Activated CD8-positive, alpha-beta memory T cell treated with anti-CD3 and anti-CD28 coated beads, Interleukin-2, amount 50 U/mL, for 24 hours (primary cell): ENCODE data around the gene MACROH2A1.

ENCODE experiments used
- DNase-seq: peaks from one replicate; pipeline ENCODE4 v3.0.0-alpha.2; 2020; ENCODE audit errors: extremely low read depth

Gene MACROH2A1

DNA sequence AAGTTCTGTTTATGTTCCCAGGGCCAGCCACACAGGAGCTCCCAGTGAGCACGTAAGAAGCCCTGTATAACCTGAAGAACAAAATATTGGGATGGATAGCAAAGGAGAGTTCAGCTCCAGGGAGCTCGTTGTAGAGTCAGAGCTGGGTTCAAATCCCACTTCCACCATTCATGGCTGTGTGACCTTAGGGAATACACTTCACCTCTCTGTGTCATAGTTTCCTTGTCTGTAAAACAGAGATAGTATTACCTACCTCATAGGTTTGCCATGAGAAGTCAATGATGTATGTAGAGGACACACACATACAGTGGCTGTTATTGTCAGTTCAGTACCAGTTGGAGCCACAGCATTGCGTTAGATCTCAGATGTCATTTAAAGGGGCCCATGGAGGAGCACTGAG lies 67.4 kb downstream of the MACROH2A1 start:
- DNase-seq = no peak

DNA sequence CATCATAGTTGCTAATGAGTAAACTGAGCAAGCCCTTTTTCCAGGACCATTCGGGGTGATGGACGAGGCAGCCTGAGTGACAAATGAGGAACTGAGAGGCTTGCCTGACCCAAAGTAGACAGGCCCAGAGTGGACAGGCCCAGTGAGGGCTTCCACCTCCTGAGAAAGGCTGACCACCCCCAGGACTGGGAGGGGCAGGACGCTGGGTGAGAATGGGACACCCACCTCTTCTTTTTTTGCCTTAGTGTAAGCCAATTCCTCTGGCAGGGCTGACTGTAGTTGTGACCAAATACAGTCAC lies 68.3 kb downstream of the MACROH2A1 start:
- DNase-seq = no peak

DNA sequence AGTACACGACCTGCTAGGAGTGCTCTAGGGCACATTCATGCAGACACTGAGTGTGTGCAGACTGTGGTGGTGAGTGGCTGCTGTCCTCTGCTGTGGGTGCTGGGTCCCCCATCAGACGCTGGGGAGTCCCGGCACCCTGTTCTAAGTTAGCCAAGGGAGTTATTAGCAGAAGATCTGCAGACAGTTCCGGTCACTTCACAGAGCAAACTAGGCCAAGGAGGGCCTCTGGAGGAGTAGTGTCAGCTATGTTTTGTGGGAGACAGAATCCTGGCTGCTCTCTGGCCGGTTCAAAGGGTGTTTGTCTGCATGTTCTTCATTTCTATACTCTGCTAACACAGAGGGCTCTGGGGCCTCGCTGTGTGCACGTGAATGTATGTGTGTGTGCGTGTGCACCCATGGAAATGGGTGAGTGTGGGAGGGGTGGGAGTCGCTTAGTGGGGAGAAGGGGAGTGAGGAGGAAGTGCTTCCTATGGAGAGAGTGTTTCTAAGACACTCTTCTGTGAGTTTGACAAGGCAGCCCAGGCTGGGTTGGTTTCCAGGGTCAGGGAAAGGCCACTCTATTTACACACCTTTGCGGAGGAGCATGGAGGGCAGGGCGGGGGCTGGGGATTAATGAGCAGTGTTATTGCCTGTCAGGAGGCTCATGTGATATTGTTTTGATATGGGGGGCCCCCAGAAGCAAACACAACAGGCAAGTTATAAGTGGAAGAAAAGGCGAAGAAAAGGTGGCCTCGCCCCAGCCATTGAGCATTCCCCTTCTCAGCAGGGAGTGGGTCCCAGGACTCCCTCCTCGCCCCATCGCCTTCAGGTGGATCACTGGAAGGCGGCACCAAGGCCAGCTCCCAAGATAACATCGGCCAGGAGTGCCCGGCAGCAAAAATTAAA lies 68.9 kb downstream of the MACROH2A1 start:
- DNase-seq = no peak

DNA sequence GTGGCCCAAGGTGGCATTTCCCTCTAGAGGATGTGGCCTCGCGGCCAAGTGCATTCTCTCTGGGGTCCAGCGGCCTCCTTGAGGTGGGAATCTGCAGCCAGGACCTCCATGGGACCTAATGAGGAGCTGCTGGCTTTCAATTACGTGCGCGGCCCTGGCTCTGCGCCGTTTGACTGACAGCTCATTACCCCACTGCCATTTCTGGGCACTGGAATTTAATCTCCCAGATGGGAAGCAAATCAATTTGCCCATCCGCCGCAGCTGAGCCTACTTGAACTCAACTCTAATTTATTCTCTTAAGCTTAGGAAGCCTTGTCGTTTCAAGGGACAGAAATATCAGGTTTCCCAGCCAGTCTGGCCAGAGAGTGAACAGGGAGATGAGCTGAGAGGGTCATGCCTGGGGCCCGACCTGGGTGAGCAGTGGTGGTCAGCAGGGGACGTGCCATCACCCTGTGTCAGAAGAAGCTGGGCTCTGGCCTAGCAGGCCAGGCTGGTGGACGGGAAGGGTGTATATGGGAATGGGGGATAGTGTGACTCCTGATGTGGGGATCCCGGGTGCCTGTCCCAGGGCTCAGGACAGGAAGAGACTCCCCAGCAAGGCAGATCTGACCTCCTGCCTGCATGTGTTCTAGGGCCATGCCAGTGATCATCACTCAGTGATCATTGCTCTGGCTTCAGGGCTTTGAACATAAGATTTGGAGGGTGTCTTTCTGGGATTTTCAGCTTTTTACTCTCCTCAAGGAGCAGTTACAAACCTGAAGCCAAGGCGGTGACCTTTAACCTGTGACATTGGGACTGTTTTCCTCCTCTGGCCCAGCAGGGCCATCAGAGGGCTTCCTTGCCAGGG lies 69.7 kb downstream of the MACROH2A1 start:
- no peak for DNase-seq

DNA sequence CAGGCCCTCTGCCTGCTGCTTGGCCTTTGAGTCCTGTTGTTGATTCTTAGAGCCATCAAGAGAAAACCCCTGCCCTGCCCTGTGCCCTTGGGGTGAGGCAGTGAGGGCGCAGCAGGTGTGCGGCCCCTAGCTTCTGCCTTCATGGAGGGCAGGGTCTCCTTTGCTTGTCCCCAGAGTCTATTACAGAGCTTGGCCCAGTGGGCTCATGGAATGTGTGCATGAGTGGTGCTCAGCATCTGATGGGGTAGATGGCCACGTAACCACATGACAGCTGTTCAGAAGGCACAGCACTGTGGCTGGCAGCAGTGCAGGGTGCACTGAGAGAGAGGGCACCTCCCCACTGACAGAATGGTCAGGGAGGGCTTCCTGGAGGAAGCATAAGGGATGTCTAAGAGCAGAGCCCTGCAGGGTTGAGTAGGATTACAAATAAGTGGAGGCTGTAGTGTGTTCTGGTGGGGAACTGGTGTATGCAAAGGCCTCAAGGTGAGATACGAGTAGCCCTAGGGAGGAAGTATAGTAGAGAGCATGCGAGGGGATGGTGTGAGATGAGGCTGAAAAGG lies 70.8 kb downstream of the MACROH2A1 start:
- DNase-seq = no peak

DNA sequence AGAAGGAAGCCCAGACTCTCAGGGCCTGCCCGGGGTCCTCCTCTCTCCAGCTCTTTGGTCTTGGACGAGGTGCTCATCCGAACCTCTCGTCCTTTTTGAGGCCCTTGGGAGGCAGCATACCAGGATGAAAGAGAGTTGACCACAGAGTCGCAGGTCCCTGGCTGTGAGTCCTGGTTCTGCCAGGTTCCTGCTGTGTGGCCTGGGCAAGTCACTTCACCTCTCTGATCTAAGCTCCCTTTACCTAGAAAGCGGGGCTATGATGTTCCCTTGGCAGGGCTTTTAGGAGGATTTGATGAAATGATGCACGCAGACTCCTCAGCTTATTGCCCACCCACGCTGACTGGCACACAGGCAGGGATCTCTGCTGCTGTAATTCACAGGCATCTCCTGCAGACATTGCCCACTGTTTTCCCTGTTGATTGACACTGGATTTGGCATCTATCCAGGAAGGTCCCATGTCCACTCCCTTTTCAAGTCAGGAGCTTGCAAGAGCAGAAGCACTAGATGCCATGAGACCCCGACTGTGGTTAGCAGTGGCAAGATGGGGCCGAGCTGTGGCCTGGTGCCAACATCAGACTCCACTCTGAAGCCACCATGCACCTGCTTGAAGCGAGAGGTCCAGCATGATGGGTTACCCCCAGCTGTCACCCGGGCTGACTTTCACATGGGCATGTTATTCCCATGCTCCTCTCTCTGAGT lies 71.5 kb downstream of the MACROH2A1 start:
- DNase-seq = no peak

DNA sequence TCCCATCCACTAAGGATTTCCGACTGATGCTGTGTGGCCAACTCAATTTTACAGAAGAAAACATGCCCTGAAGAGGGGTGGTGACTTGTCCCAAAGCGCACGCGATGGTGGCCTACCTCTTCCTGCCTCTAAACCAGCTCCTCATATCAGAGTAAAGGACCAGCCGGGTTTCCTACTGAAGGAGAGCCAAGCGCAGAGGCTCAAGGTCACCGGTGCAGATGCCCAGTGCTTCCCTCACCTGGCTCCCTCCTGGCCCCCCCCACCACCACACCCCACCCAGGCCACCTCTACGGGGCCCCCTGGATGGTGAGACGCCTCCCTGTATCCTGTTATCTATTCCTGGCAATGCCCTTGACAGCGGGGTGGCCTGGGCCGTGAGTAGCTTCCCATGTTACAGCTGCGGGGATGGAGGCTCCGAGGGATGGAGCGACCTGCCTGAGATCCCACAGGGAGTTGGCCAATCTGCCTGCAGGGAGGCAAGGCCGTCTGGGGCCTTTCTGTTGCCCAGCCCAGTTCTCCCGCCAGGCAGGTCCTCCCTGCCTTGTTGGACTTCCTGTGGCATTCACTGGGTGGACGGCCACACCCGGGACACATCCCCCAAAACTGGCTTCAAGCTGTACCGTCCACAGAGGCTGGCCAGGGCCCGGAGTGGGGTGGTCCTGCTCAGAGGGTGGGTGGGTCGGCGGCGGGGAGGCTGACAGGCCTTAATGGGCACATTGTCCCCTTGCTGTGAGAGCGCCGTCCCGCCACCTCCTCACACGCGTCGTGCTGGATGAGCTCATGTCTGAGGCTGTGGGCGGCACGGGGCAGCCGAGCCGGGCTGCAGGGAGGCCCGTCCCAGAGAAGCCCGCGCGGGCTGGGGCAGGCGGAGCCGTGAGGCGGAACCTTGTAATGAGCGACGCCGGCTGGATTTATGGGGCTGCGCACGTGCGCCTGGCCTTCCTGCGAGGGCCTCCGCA lies 72.5 kb downstream of the MACROH2A1 start:
- no peak for DNase-seq

DNA sequence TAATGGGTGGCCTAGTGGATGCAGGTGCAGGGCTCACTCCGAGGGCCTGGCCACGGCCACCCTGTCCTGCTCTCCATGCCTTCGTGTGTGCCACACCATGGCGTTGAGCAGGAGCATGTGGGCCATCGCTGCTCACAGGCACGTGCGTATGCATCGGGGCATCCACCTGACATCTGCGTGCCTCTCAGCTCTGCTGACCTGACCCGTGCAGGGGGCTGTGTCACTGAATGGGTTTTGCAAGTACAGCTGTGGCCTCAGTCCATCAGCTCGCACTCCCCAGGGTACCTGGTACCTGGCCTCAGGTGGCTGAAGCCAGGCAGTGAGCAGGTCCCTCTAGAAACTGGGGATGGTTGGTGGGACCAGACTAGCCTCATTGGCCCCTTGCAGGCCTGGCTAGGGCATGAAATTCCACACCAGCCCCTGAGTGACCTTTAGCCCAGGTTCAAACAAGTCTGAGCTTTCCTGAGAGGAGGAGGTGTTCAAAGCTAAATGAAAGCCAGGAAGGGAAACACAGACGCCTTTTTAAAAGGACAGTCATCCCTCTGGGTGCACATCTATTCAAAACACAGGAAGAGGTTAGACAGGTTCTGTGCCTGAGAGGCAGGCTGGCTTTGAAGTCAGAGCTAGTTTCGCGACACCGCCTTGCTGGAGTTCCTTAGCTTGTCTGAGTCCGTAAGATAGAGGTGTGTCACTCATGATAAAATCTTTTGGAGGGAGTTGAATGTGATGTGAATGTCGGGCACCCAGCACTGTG lies 74.0 kb downstream of the MACROH2A1 start:
- DNase-seq = no peak

DNA sequence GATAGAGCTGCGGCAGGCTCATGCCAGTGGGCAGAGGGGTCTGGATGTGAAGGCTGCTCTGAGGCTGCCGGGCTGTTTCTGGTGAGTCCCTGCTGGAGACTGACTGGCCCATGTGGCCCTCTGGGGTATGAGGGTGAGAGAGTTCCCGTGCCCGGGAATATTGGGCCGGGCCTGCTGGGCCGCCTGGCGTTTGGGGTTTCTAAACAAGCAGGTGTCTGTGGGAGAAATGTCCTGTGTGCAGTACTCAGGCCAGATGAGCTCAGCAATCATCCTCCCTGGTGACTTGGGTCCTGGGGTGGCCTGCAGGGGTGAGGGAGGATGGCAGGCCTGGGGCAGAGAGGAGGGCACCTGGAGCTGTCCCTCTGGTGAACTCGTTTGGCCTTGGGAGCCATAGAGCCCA lies 74.9 kb downstream of the MACROH2A1 start:
- DNase-seq = no peak

DNA sequence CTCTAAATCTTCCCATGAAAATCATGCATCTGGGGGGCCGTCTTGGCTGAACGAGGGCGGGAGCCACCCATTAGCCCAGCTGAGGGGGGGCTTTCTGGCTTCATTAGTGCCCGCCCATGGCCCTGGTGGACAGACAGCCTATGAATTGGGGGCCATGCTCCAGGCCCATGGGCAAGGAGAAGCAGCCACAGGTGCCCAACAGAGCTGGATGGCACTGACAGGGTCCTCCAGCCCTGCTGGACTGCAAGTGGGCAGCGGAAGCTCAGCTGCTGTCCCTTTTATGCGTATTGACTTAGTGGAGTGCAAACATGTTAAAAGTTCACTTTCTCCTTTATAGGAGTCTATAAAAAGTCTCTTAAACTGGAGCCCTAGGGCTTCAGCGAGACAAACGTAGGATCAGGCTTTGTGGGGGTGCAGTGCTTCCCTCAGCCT lies 75.3 kb downstream of the MACROH2A1 start:
- DNase-seq = no peak

DNA sequence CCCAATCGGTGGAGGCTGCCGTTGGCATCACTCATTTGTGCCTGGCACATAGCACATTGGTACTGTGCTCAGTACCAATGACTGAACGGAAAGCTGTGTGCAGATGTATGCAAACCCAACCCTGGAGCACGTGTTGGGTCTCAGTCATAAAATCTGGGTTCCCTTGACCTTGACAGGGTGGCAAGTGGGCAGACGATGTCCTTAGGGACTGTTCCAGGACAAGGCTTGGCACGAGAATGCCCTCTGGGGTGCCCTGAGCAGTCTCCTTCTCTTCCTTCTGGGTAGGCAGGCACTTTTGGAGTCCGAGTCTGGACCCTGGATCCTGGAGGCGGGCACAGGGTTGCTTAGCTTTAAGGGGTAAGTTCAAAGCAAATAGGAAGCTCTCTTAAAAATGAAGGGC lies 75.8 kb downstream of the MACROH2A1 start:
- no peak for DNase-seq

DNA sequence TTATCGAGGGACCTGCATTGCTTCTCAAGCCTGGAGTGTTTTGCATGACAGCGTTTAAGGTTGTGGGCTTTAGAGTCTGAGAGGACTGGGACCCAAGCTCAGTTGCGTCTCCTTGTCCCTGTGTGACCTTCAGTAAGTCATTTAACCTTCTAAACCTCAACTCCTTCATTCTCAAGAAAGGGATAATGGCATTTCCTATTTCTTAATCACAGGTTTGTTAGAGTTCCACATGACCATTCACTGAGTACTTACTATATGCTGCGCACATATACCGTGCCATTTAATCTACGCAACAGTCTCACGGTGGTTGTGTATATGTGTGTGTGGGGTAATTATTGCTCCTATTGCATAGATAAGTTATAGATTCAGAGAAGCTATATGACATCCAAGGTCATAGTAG lies 76.3 kb downstream of the MACROH2A1 start:
- no peak for DNase-seq

DNA sequence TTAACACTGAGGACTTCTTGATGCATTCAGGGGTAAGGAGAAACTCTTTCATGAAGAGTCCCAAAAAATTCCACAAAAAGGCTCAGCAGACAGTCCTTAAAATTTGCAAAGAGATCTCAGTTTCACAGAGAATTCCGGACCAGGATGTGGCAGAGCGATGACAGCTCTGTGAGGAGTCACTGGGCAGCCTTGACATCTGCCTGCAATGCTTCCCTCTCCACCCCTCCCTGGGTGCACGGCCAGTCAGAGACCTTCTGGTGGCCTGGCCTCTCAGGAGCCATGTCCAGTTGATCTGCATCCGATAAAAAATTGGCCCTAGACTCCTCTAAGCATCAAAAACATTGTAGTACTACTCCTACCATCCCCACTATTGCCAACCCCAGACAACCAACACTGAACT lies 76.8 kb downstream of the MACROH2A1 start:
- DNase-seq = no peak

DNA sequence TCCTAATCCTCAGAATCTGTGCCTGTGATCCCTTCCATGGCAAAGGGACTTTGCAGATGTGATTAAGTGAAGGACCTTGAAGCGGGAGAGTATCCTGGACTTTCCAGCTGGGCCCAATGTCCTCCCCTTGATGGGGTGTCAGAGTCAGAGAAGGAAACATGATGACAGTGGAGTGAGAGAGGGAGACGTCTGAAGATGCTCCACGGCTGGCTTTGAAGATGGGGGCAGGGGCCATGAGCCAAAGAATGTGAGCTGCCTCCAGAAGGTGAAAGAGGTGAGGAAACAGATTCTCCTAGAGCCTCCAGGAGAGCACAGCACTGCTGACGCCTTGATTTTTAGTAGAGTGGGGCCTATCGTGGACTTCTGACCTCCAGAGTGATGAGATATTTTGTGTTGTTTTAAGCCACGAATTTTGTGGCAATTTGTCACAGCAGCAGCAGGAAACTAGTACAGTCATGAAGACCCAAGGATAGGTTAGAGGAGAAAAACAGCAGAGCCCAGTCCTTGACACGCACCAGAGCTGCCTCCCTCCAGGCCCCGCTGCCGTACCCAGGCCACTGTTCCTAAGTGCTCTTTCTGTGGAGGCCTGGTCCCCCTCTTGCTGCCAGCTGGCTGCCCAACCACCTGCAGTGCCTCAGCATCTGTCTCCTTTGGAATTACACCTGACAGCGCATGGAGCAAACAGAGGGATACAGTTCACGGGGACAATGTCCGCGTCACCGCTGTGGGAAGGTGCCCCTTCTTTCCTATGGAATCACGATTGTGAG lies 78.1 kb downstream of the MACROH2A1 start:
- no peak for DNase-seq

DNA sequence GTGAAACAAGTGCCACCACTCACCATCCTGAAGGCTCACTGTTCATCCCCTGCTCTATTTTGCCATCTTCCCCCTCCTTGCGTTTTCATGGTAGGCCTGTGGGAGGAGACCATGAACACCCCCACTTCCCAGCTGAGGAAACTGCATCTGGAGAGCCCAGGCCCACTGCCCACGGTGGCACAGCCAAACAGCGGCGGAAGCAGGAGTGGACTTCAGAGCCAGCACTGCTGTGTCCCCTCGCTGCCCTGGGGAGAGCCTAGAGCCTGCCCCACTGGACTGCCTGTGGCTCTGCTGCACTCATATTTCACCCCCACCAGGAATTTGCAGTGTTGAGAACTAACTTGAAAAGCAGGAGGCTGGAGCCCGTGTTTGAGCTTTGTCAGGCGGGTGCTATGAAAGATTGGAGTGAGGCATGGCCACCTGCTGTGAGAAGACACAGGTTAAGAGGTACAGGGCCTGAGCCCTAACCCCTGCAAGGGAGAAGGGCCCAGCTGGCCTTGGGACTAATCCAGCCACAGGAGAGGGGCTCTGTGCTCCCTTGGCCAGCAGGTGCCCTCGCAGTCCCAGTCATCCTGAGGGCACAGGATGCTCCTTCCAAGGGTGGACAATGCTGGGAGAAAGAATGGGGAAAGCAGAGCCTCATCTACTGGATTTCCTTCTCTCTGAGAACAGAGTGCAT lies 79.0 kb downstream of the MACROH2A1 start:
- no peak for DNase-seq

DNA sequence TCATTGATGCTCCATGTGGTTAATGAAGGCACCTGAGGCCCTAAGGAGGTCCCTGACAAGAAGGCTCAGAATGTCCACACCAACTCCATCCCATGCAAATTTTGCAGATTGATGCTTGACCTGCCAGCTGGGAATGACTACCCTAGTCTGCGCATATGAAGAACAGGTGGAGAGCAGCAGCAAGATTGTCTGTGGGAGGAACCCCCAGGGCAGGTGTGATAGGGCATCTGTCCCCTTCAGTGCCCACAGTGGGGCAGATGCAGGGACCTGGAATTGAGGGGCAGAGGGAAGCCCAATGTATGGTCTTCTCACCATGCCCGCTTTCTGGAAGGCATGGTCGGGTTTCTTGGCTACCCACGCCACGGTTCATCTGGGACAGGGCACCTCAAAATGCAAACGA lies 79.6 kb downstream of the MACROH2A1 start:
- DNase-seq = no peak

DNA sequence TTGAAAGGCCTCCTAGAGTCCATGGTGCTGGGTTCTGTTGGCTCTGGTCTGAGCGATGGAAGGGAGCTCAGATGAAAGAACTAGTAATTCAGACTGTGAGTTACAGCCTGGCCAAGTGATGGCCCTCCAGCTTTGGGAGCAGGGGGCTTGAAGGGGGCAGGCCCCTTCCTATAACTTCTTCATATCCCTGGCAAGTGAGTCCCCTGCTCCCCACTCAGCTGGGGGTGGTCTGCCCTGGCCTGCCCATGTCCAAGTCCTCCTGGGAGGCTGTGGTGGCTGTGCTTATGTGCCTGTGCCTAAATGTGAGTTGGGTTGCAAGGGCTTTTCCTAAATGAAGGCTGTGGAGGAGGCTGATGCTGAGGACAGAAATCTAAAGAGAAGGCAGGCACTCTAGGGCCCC lies 80.1 kb downstream of the MACROH2A1 start:
- DNase-seq = no peak

DNA sequence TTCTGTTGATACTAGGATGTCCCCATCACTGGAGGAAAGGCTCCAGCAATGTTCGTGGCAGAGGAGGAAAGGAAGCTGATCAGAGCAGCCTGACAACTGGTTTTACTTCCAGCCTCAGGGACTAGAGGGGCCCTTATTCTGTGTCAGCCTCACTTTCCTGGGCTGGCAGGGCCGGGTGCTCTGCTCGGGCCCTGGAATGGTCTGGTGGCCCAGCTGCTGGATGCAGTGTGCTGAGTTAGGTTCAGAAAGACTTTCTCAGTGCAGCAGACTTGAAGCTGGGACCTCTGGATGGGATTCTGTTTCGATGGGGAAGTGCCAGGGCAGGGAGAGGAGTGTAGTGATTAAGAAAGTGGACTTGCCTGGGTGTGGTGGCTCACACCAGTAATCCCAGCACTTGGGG lies 81.0 kb downstream of the MACROH2A1 start:
- no peak for DNase-seq

DNA sequence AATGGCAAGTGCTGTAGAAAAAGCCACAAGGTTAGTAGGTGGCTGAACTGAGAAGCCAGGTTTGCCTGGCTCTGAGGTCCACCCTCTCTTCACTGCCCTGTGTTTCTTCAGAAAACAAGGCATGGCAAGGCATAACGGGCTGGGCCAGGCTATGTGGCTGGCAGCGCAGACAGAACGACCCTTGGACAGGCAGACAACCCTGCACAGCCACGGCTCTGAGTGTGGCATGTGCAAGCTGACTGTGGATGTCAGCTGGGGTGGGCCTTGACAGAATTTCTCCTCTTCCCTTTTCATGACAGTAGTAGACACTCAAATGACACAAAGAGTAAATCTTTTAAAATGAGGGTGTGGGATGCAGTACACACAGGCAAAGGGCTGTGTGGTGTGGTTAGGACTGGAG lies 81.7 kb downstream of the MACROH2A1 start:
- DNase-seq = no peak
